SW 1271 (cell line): ENCODE data around the gene ADPRHL1.

Source experiments
- DNase-seq, 2 experiments: peaks; one replicate each; lab custom pipeline; 2025; lab: John Stamatoyannopoulos, UW

ADPRHL1 gene

GRCh38 chr13:113415032-113415431 is 38.3 kb downstream of the ADPRHL1 start:
- no peak for DNase-seq

DNA sequence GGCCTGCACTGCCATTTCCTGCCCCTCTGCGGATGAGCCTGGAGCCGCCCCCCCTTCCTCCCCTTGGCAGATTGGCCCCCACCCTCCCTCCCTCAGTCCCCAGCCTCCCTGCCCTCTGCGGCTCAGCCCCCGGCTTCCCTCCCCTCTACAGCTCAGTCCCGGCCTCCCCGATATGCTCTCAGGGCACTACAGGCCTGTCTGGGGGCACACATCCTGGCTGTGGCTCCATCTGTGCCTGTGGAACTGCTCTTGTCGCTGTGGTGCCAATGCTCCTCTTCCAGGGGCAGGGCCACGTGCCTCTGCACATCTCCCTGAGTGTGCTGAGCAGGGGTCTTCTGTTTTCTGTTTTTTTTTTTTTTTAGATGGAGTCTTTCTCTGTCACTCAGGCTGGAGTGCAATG is 39.0 kb downstream of the ADPRHL1 start:
- DNase-seq, result no peak

DNA sequence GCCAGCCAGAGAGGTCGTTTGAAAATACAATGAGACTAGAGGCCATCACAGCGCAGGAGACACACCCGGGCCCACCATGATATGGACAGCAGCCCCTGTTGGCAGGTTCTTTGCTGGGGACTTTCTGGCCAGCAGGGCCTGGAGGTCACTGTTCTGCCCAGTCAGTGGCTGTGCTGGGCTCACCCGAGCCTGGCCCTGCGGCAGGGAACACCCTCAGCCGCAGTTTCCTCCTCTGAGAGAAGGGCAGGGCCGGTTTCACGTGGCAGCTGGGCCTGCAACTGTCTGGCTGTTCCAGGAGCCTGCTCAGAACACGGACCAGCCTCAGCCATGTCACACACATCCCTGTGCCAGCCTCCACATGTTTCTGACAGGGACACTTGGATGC is 39.4 kb downstream of the ADPRHL1 start:
- DNase-seq, result no peak

DNA sequence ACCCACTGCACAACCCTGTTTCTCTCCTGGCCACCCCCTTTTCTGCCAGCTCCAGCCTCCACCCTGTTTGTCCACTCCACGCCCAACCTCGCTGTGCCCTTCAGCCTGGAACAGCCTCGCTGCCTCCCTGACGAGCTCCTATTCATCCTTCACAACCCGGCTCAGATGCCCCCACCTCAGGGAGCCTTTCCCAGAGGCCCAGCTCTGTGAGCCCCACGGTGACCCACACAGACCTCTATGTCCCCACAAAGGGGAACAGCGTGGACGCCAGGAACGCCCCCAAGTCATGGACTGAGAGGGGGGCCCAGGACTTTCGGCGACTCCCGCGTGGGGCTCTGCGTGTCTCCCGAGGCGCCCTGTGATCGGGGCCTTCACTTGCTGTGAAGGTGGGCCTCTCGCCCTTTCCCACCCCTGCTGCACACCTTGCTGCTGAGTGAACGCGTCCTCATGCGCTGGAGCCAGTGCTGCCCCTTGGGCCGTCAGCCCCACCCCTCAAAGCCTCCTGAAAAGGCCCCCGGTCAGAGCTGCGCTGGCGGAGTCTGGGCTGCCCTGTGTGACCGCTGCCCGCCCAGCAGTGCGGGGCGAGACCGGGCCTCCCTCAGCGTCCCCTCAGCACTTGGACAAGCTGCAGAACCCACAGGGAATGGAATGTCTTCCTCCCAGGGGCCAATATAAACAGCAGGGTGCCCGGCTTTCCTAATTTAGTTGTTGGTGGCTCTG is 40.0 kb downstream of the ADPRHL1 start:
- DNase-seq, result no peak

GRCh38 chr13:113412440-113412839 is 40.8 kb downstream of the ADPRHL1 start:
- DNase-seq, result no peak

- DNase-seq, result peak; percentile 3 to 48
Observed at GRCh38 chr13:113411216-113412023, 41.9 kb downstream of the ADPRHL1 start.

- peak; percentile 5 to 46 for DNase-seq
Observed at GRCh38 chr13:113410472-113411201, 42.7 kb downstream of the ADPRHL1 start.

DNA sequence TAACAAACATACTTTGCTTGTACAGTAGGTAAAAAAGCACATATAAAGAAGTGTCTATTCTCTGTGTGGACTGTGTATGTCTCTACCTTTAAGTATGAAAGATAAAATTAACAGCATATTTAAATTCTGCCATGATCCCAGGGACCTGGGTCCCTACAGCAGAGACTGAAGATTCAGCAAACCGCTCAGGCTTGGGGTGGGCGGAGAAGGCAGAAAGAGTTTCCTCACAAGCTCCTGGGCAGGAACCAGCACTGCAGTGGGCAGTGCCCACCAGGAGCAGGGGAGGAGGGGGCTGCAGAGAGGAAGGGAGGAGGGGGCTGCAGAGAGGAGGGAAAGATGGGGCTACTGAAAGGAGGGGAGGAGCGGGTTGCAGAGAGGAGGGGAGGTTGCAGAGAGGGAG is 44.7 kb downstream of the ADPRHL1 start:
- DNase-seq, result no peak

GRCh38 chr13:113407531-113408393 is 45.5 kb downstream of the ADPRHL1 start:
- DNase-seq, result no peak

DNA sequence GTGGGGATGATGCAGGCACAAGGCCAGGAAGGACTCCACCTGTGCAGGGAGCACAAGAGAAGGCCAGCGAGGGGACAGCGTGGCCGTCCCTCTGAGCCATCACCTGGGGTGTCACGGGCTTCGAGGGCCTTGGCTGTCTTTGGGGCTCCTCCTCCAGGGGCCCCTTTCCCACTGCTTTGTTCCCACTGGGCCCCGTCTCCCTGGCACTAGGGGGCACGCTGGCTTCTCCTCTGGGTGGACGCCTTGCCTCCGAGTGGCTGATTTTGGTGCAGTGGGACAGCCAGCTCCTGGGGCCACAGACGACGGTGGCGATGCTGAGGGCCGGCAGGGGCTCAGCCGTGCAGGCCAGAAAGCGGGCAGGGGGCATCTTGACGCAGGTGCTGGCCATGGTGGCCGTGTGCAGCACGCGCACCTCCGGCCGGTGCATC is 46.2 kb downstream of the ADPRHL1 start:
- DNase-seq, result no peak

DNA sequence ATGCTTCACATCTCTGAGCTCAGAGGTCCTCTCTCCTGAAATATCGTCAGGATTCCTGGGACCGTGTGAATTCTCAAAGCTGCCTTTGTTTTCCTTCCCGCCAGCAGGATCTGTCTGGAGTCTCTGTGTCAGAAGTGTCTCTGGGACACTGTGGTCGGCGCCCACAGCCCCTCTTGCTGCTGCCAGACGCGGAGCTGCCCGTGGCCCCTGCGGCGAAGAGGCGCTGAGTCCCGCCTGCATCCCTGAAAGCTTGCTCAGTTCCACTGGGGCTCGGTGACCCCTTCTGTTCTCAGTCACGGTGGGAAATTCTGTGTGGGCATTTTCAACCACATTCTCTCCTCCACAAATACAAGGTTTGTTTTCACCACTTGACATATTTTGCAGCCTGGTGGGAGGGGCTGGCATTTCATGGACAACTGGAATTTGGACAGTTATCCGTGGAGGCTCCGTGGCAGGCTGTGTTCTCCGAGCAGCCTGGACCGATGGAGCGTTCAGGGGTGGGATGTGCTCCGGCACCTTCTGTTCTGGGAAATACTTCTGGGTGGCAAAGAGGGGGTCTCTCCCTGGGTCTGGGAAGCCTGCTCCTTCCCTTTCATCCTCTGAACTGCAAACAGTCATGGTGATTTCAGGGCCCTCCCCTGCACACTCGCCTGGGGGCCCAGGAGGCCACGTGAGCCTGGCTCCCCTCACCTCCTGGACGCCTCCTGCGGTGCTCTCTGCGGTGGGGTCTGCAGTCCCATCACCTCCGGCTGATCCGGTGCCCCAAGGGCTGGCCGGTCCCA is 46.8 kb downstream of the ADPRHL1 start:
- no peak for DNase-seq

DNA sequence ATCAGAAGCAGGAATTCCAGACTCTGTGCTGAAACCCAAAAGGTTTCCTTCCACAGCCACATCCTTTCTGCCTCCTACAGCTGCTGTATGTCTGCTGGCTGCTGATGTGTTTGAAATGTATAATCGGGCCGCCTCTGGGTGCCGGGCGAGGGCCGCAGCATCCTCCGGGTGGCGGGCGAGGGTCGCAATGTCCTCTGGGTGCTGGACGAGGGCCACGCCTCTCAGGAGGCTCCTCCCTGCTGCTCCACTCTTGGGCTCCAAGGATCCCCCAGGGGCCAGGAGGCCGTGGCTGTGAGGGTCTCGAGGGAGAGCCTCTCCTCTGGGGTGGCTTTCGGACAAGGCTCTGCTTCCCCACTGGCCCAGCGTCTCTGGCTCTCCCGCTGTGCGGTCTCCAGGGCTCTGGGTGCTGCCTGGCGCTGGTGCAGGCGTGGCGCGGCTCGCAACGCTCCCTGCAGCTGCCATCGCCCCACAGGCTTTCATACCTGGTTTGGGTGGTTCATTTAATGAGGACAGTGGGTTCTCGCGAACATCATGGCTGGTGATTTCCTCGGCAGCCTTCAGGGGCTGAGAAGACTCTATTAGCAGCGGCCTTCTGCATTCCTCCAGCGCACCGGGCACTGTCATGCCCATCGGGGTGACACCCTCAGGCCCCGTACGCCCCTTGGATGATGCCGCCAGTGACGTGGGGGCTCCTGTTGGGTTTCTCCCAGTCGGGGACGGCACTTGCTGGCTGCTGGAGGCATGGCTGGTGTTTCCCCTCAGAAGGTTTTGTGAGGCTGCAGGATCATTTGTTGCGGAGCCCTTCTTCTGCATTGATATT is 47.6 kb downstream of the ADPRHL1 start:
- DNase-seq, result no peak

DNA sequence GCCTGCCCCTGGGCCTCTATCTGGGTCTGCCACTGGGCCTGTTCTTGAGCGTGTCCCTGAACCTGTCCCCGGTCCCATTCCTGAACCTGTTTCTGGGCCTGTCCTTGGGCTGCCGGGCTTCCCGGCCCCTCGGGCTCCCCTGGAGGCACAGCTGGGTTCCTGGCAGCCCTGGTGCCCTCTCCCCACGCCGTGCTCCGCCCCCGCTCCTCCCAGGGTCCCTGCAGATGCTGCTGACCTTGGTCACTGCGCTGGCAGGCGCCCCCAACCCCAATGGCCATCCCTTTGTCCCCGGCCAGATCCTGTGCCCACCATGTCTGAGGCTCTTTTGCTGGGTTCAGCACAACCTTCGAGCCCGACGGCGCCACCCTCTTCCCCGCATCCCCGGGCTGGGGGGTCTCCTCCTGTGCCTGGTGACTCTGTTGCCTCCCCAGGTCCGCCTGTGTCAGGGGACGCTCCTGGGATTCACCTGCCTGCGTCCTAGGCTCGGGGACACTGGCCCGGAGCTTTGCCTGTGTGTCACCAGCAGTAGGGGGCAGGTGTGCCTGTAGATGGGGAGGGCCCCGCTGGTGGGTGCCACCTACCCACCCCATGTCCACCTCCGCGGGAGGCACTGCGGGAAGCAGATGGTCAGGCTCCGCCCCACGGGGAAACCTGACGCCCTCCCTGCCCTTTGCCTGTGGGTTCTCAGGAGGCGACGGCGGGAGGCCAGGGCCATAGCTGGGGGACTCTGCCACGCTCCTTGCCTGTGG is 48.4 kb downstream of the ADPRHL1 start:
- no peak for DNase-seq

DNA sequence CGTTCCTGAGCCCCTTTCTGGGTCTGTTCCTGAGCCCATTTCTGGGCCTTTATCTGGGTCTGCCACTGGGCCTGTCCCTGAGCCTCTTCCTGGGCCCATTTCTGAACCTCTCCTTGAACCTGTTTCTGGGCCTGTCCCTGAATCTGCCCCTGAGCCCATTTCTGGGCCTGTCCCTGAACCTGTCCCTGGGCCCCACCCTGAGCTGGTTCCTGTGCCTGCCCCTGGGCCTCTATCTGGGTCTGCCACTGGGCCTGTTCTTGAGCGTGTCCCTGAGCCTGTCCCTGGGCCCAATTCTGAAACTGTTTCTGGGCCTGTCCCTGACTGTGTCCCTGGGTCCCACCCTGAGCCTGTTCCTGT is 48.9 kb downstream of the ADPRHL1 start:
- DNase-seq, result no peak

GRCh38 chr13:113403255-113404104 is 49.8 kb downstream of the ADPRHL1 start:
- no peak for DNase-seq

GRCh38 chr13:113402471-113403254 is 50.6 kb downstream of the ADPRHL1 start:
- DNase-seq, result no peak
